ENCODE data around the gene ZNF548. TPM values are rescaled to one million over a fixed set of nuclear protein-coding genes. Genes with fewer than 3 reads are reported as not detected.

Gene ZNF548
- total RNA-seq, 1 experiment from 2014 or later = 13.0 TPM

GRCh38 chr19:57452307-57452706 lies 62.7 kb downstream of the ZNF548 start:
- peaks cover 6 to 35% of the 10 kb centered on the region in 2 experiments; a peak in 4 of 5 replicates for H3K9me3 Mint-ChIP-seq
- H3K23me2 ChIP-seq (ENCODE audit: insufficient read length, low read depth, low read length, poor library complexity, severe bottlenecking) = no peaks in the 10 kb centered on the region

More at GRCh38 chr19:57452307-57452706, 62.7 kb downstream of the ZNF548 start:
- Histone ChIP-seq H3K18ac (ENCODE audit: insufficient read length, low read depth, low read length) (no peak overlapping the region), H4K5ac (ENCODE audit: insufficient read length, low read depth, low read length) (no peak overlapping the region), H3K4me2 (ENCODE audit: insufficient read depth, insufficient read length, low read length) (no peak overlapping the region), H3K79me1 (ENCODE audit: insufficient read depth, low read depth, low read length, poor library complexity, severe bottlenecking) (no peaks in the 10 kb centered on the region), H3K23ac (ENCODE audit: insufficient read length, low read depth, low read length) (no peak overlapping the region), H3K56ac (ENCODE audit: insufficient read length, low read depth, low read length) (no peak overlapping the region), H2BK20ac (ENCODE audit: low read depth, low read length, poor library complexity, severe bottlenecking) (no peak overlapping the region), H3K9me3 (ENCODE audit: control insufficient read depth, low read depth, low read length) (no peaks in the 10 kb centered on the region), H3K9ac (ENCODE audit: extremely low read depth, insufficient read length, low read length) (no peak overlapping the region), H3K27me3 (ENCODE audit: insufficient read depth, low read length) (no peaks in the 10 kb centered on the region), H4K91ac (ENCODE audit: insufficient read length, low read depth, low read length) (no peak overlapping the region), H3K14ac (ENCODE audit: insufficient read depth, low read length) (no peak overlapping the region), H4K20me1 (ENCODE audit: control insufficient read depth, insufficient read depth, insufficient read length) (no peaks in the 10 kb centered on the region), H2BK15ac (ENCODE audit: low read depth, low read length) (no peak overlapping the region), H3K4me1 (ENCODE audit: insufficient read depth, low read length) (no peaks in the 10 kb centered on the region), H4K8ac (replicated peaks; ENCODE audit: insufficient read length, low read depth, low read length) (no peak overlapping the region), H2BK12ac (ENCODE audit: insufficient read length, low read depth, low read length) (no peak overlapping the region), H2BK5ac (ENCODE audit: insufficient read length, low read length) (no peak overlapping the region), H3K27ac (ENCODE audit: insufficient read length, low read depth, low read length) (no peak overlapping the region), H3K79me2 (ENCODE audit: insufficient read depth, low read length) (no peaks in the 10 kb centered on the region), H3T11ph (ENCODE audit: low read length) (no peak overlapping the region), H2AFZ (ENCODE audit: low read length) (no peak overlapping the region), H2BK120ac (ENCODE audit: low read depth, low read length, poor library complexity, severe bottlenecking) (no peak overlapping the region), H3K4ac (ENCODE audit: low read depth, low read length) (no peak overlapping the region), H2AK5ac (ENCODE audit: insufficient read length, low read length) (no peak overlapping the region)
- WGBS (ENCODE audit: extremely low coverage, insufficient read length, low lambda C conversion rate) = no CpG with 5 or more reads among the region's 3 CpGs
- H3K4me3 Mint-ChIP-seq = no peak overlapping the region
- H3K4me1 Mint-ChIP-seq = no peaks in the 10 kb centered on the region
- no peaks in the 10 kb centered on the region for H3K27me3 Mint-ChIP-seq (ENCODE audit: low read depth)
- TF ChIP-seq CTCF (conservative IDR thresholded peaks at IDR 0.05) = no peak
- no peak for DNase-seq
- H3K36me3 Mint-ChIP-seq (ENCODE audit: insufficient read depth in 1 of 3, low read depth in 3 of 3) = peaks cover 0 to 13% (median 4%) of the 10 kb centered on the region in 3 experiments; a peak in 4 of 7 replicates
- H3K27ac Mint-ChIP-seq = no peak overlapping the region

Other genes with a start within 250 kb of the ZNF548 start
- not detected in 2 replicates for gene ZIM3, start 244.7 kb upstream of the ZNF548 start, total RNA-seq (2021)
- gene DUXA, start 222.4 kb upstream of the ZNF548 start, total RNA-seq (2021) = not detected in 2 replicates
- gene ZNF264, start 198.4 kb upstream of the ZNF548 start, total RNA-seq (2021) = 23.4 and 25.3 TPM in 2 replicates
- gene AURKC, start 158.8 kb upstream of the ZNF548 start, total RNA-seq (2021) = 3.3 and 3.8 TPM in 2 replicates
- 15.4 and 16.8 TPM in 2 replicates for gene ZNF805, start 149.2 kb upstream of the ZNF548 start, total RNA-seq (2021)
- gene ZNF460, start 109.4 kb upstream of the ZNF548 start, total RNA-seq (2021) = 65.4 and 65.9 TPM in 2 replicates
- 8.2 and 8.4 TPM in 2 replicates for gene ZNF543, start 69.4 kb upstream of the ZNF548 start, total RNA-seq (2021)
- 13.5 and 13.9 TPM in 2 replicates for gene ZNF304, start 38.6 kb upstream of the ZNF548 start, total RNA-seq (2021)
- gene TRAPPC2B, start 26.3 kb upstream of the ZNF548 start, total RNA-seq (2021) = 10.0 and 12.4 TPM in 2 replicates
- gene ZNF547, start 26.3 kb upstream of the ZNF548 start, total RNA-seq (2021) = 3.5 and 3.8 TPM in 2 replicates
- gene ZNF17, start 21.3 kb downstream of the ZNF548 start, total RNA-seq (2021) = 14.0 and 16.3 TPM in 2 replicates
- 25.0 and 27.8 TPM in 2 replicates for gene ZNF749, start 45.5 kb downstream of the ZNF548 start, total RNA-seq (2021)
- 0.53 and 0.74 TPM in 2 replicates for gene VN1R1, start 67.3 kb downstream of the ZNF548 start, total RNA-seq (2021)
- gene ZNF772, start 87.7 kb downstream of the ZNF548 start, total RNA-seq (2021) = 11.4 and 14.4 TPM in 2 replicates
- gene ZNF419, start 97.9 kb downstream of the ZNF548 start, total RNA-seq (2021) = 12.8 and 13.4 TPM in 2 replicates
- gene ZNF773, start 110.1 kb downstream of the ZNF548 start, total RNA-seq (2021) = 7.1 and 8.2 TPM in 2 replicates
- 10.2 and 11.6 TPM in 2 replicates for gene ZNF549, start 137.5 kb downstream of the ZNF548 start, total RNA-seq (2021)
- gene ZNF550, start 170.0 kb downstream of the ZNF548 start, total RNA-seq (2021) = 11.4 and 13.5 TPM in 2 replicates
- 10.9 and 11.4 TPM in 2 replicates for gene ZNF416, start 189.1 kb downstream of the ZNF548 start, total RNA-seq (2021)
- gene ZIK1, start 194.3 kb downstream of the ZNF548 start, total RNA-seq (2021) = 27.8 and 28.1 TPM in 2 replicates
- gene ZNF530, start 210.0 kb downstream of the ZNF548 start, total RNA-seq (2021) = 7.9 and 9.3 TPM in 2 replicates
- 43.2 and 44.1 TPM in 2 replicates for gene ZNF134, start 224.4 kb downstream of the ZNF548 start, total RNA-seq (2021)
- gene ZNF211, start 243.3 kb downstream of the ZNF548 start, total RNA-seq (2021) = 12.9 and 14.8 TPM in 2 replicates